H1 (cell line): ENCODE results near the gene YPEL4. TPM values are rescaled to one million over a fixed set of nuclear protein-coding genes. Genes with fewer than 3 reads are reported as not detected.

ENCODE experiments used
- CTCF ChIA-PET: fragments of 300-600 bp; sonication (Branson Sonifier 250); formaldehyde crosslinking; loops from one replicate; lab custom pipeline; 2021; ENCODE audit not compliant: partially characterized antibody; lab: Charles Lee
- POLR2A ChIA-PET: fragments of 300-600 bp; sonication (Branson Sonifier 250); formaldehyde crosslinking; loops from one replicate; lab custom pipeline; 2021; ENCODE audit warnings: inconsistent platforms; ENCODE audit not compliant: partially characterized antibody; lab: Charles Lee
- DNase-seq, 2 experiments: peaks; one replicate each; pipeline versions ENCODE4 v3.0.0 to v3.0.0-alpha.2; 2010 to 2022; ENCODE audit warnings: low spot score in 2 of 2, low read depth in 1 of 2, mixed read lengths in 1 of 2
- FAIRE-seq: peaks from 2 replicates; lab custom pipeline; 2011; peaks lifted over from hg19 to GRCh38; lab: Jason Lieb, UNC
- H2AFZ ChIP-seq: 2 replicates; pipeline ENCODE4 v1.8.1; 2012; ENCODE audit warnings: low read length, inconsistent platforms
- H2AK5ac ChIP-seq: 2 replicates; pipeline ENCODE4 v1.6.1; 2013; ENCODE audit warnings: low read depth, low read length
- H2BK120ac ChIP-seq: replicated peaks from 2 replicates; pipeline ENCODE3; 2013; ENCODE audit warnings: low read depth, low read length, inconsistent platforms
- H2BK12ac ChIP-seq: 2 replicates; pipeline ENCODE4 v1.6.1; 2013; ENCODE audit warnings: low read depth, low read length
- H2BK15ac ChIP-seq: 2 replicates; pipeline ENCODE4 v1.6.1; 2013; ENCODE audit warnings: low read length
- H2BK20ac ChIP-seq: 2 replicates; pipeline ENCODE4 v1.6.1; 2013; ENCODE audit warnings: low read length
- H2BK5ac ChIP-seq: 2 replicates; pipeline ENCODE4 v1.6.1; 2013; ENCODE audit warnings: low read depth, low read length
- H3K14ac ChIP-seq: 2 replicates; pipeline ENCODE4 v1.6.1; 2013; ENCODE audit warnings: inconsistent platforms; ENCODE audit not compliant: insufficient read length
- H3K18ac ChIP-seq: 2 replicates; pipeline ENCODE4 v1.6.1; 2013; ENCODE audit warnings: low read length; ENCODE audit errors: extremely low read depth
- H3K23ac ChIP-seq: 2 replicates; pipeline ENCODE4 v1.6.1; 2013; ENCODE audit warnings: inconsistent platforms; ENCODE audit not compliant: insufficient read length
- H3K23me2 ChIP-seq: 2 replicates; pipeline ENCODE4 v1.6.1; 2013; ENCODE audit warnings: low read depth, low read length
- H3K27ac ChIP-seq: 2 replicates; pipeline ENCODE4 v1.6.1; 2011; ENCODE audit warnings: low read depth, low read length, inconsistent platforms
- H3K27me3 ChIP-seq, 4 experiments: replicated peaks in 1 of 4; 1 replicate in 1 of 4; 2 replicates in 3 of 4; pipeline versions ENCODE4 v1.6.1 to v1.8.1; 2011 to 2013; ENCODE audit warnings: low read length in 3 of 4, mild to moderate bottlenecking in 3 of 4, inconsistent platforms in 2 of 4, mixed read lengths in 2 of 4, moderate library complexity in 1 of 4; ENCODE audit not compliant: control insufficient read depth in 3 of 4, insufficient read depth in 3 of 4; ENCODE audit errors: extremely low read depth in 1 of 4
- H3K36me3 ChIP-seq, 4 experiments: 2 replicates each; pipeline versions ENCODE4 v1.6.1 to v1.8.1; 2011 to 2013; ENCODE audit warnings: mild to moderate bottlenecking in 4 of 4, low read length in 3 of 4, moderate library complexity in 2 of 4, control low read depth in 1 of 4, inconsistent platforms in 1 of 4; ENCODE audit not compliant: insufficient read depth in 4 of 4, control insufficient read depth in 2 of 4
- H3K4ac ChIP-seq: replicated peaks from 2 replicates; pipeline ENCODE3; 2013; ENCODE audit warnings: low read length, low read depth, mixed read lengths, inconsistent platforms; ENCODE audit not compliant: insufficient read length
- H3K4me1 ChIP-seq, 4 experiments: replicated peaks in 1 of 4; 1 replicate in 1 of 4; 2 replicates in 3 of 4; pipeline versions ENCODE4 v1.6.1 to v1.8.1; 2011 to 2013; ENCODE audit warnings: low read length in 3 of 4, inconsistent platforms in 2 of 4, mixed read lengths in 1 of 4; ENCODE audit not compliant: insufficient read depth in 4 of 4, control insufficient read depth in 3 of 4
- H3K4me2 ChIP-seq, 2 experiments: 2 replicates each; pipeline versions ENCODE4 v1.6.1 to v1.8.1; 2011 to 2013; ENCODE audit warnings: low read depth in 2 of 2, low read length in 2 of 2, control low read depth in 1 of 2, inconsistent platforms in 1 of 2, mild to moderate bottlenecking in 1 of 2; ENCODE audit not compliant: insufficient read depth in 1 of 2
- H3K4me3 ChIP-seq, 4 experiments: fragments of 200-600, 300-600 bp in 1 of 4; sonication (generic), shearing (Covaris generic), sonication (Bioruptor Twin) in 1 of 4; 2 replicates each; pipeline versions ENCODE4 v1.5.1 to v1.8.1; 2011 to 2016; ENCODE audit warnings: low read length in 4 of 4, low read depth in 3 of 4, control low read depth in 2 of 4, inconsistent platforms in 2 of 4, mild to moderate bottlenecking in 2 of 4, mixed read lengths in 1 of 4, moderate library complexity in 1 of 4; ENCODE audit not compliant: insufficient read depth in 2 of 4; ENCODE audit errors: extremely low read depth in 1 of 4
- H3K56ac ChIP-seq: replicated peaks from 2 replicates; pipeline ENCODE3; 2013; ENCODE audit warnings: low read depth, mild to moderate bottlenecking, mixed read lengths, low read length, inconsistent platforms; ENCODE audit not compliant: insufficient read length
- H3K79me1 ChIP-seq: 2 replicates; pipeline ENCODE4 v1.6.1; 2013; ENCODE audit warnings: low read depth, low read length, control low read depth
- H3K79me2 ChIP-seq, 2 experiments: 2 replicates each; pipeline versions ENCODE4 v1.6.1 to v1.8.1; 2012 to 2013; ENCODE audit warnings: low read length in 2 of 2, mild to moderate bottlenecking in 2 of 2, inconsistent platforms in 1 of 2; ENCODE audit not compliant: insufficient read depth in 2 of 2, control insufficient read depth in 1 of 2
- H3K9ac ChIP-seq, 4 experiments: replicated peaks in 1 of 4; 1 replicate in 1 of 4; 2 replicates in 3 of 4; pipeline versions ENCODE4 v1.6.1 to v1.8.1; 2011 to 2013; ENCODE audit warnings: low read depth in 3 of 4, low read length in 3 of 4, control low read depth in 2 of 4, mild to moderate bottlenecking in 2 of 4, moderate library complexity in 2 of 4, inconsistent platforms in 1 of 4; ENCODE audit errors: extremely low read depth in 1 of 4
- H3K9me3 ChIP-seq, 2 experiments: 2 replicates each; pipeline versions ENCODE4 v1.6.1 to v1.8.1; 2012 to 2013; ENCODE audit warnings: mild to moderate bottlenecking in 2 of 2, moderate library complexity in 2 of 2, control low read depth in 1 of 2, inconsistent platforms in 1 of 2, low read depth in 1 of 2, low read length in 1 of 2, mixed read lengths in 1 of 2; ENCODE audit not compliant: insufficient read depth in 2 of 2
- H4K20me1 ChIP-seq, 2 experiments: replicated peaks in 1 of 2; 2 replicates each; pipeline versions ENCODE3 to v1.8.1; 2011 to 2013; ENCODE audit warnings: inconsistent platforms in 2 of 2, low read length in 2 of 2, mild to moderate bottlenecking in 1 of 2; ENCODE audit not compliant: insufficient read depth in 2 of 2, control insufficient read depth in 1 of 2
- H4K5ac ChIP-seq: 2 replicates; pipeline ENCODE4 v1.6.1; 2013; ENCODE audit warnings: low read length, low read depth, mixed read lengths, inconsistent platforms; ENCODE audit not compliant: insufficient read length
- H4K8ac ChIP-seq: 2 replicates; pipeline ENCODE4 v1.8.0; 2013; ENCODE audit warnings: mild to moderate bottlenecking, moderate library complexity, low read length, inconsistent platforms; ENCODE audit not compliant: insufficient read depth; ENCODE audit errors: extremely low read depth
- H4K91ac ChIP-seq: replicated peaks from 2 replicates; pipeline ENCODE3; 2013; ENCODE audit warnings: low read length, mixed read lengths, inconsistent platforms; ENCODE audit not compliant: insufficient read length
- BCL11A ChIP-seq, 2 experiments: IDR thresholded peaks; one replicate each; pipeline ENCODE4 v1.6.1; 2011; ENCODE audit warnings: low read depth in 2 of 2, low read length in 2 of 2, mild to moderate bottlenecking in 2 of 2
- CBX5 ChIP-seq: fragments of 300-800, 300-1000 bp; sonication (generic); IDR thresholded peaks from 2 replicates; pipeline ENCODE4 v1.7.1; 2016; ENCODE audit warnings: antibody characterized with exemption, low read length, low read depth
- CTCF ChIP-seq, 3 experiments: IDR thresholded peaks; 1 replicate in 2 of 3; 2 replicates in 1 of 3; pipeline versions ENCODE4 v1.5.1 to v1.6.1; 2011; ENCODE audit warnings: low read length in 3 of 3, mild to moderate bottlenecking in 3 of 3, inconsistent platforms in 2 of 3, low read depth in 1 of 3, moderate library complexity in 1 of 3; ENCODE audit not compliant: insufficient read depth in 1 of 3; ENCODE audit errors: control extremely low read depth in 1 of 3
- GABPA ChIP-seq: IDR thresholded peaks from 2 replicates; pipeline ENCODE4 v1.6.1; 2011; ENCODE audit warnings: mild to moderate bottlenecking, low read length, moderate library complexity, borderline replicate concordance; ENCODE audit not compliant: insufficient read depth
- GTF2F1 ChIP-seq: IDR thresholded peaks from 2 replicates; pipeline ENCODE4 v1.6.1; 2012; ENCODE audit warnings: low read depth, low read length, improper control_type of control experiment, borderline replicate concordance
- MAX ChIP-seq: IDR thresholded peaks from 2 replicates; pipeline ENCODE4 v1.6.1; 2012; ENCODE audit warnings: inconsistent platforms
- RFX5 ChIP-seq: IDR thresholded peaks from 2 replicates; pipeline ENCODE4 v1.6.1; 2011; ENCODE audit warnings: low read depth, low read length, improper control_type of control experiment, borderline replicate concordance
- SP4 ChIP-seq: IDR thresholded peaks from 2 replicates; pipeline ENCODE4 v1.6.1; 2012; ENCODE audit warnings: low read length, inconsistent platforms
- TAF7 ChIP-seq: optimal IDR thresholded peaks from 2 replicates; pipeline ENCODE3; 2011; ENCODE audit warnings: low read depth, mild to moderate bottlenecking, inconsistent platforms, low read length, moderate library complexity, borderline replicate concordance
- TBP ChIP-seq: IDR thresholded peaks from 2 replicates; pipeline ENCODE4 v1.6.1; 2011; ENCODE audit warnings: low read depth, low read length, improper control_type of control experiment
- ZNF274 ChIP-seq: IDR thresholded peaks from 2 replicates; pipeline ENCODE4 v1.7.0; 2012; ENCODE audit warnings: low read length, borderline replicate concordance; ENCODE audit errors: extremely low read depth
- WGBS, 2 experiments: shearing (Covaris generic) in 1 of 2; methylation state at CpG; one replicate each; pipeline versions ENCODE4 v1.1.6 to v1.1.7; 2013 to 2015; ENCODE audit warnings: low lambda C conversion rate in 2 of 2, mixed read lengths in 2 of 2, inconsistent platforms in 1 of 2, low coverage in 1 of 2, missing lambda C conversion rate in 1 of 2; ENCODE audit not compliant: insufficient replicate concordance in 2 of 2, insufficient coverage in 1 of 2, insufficient read length in 1 of 2; ENCODE audit errors: extremely low coverage in 1 of 2, missing lambda C conversion rate in 1 of 2; 5-methylcytosine and 5-hydroxymethylcytosine counted together
- polyA plus RNA-seq, 7 experiments: library from polyadenylated mRNA; depleted of rRNA in 3 of 7; stranded (reverse) in 5 of 7; unstranded in 2 of 7; fragments of >200 nt in 5 of 7; fragments of 200-250 nt in 2 of 7; gene quantifications; 1 replicate in 5 of 7; 2 replicates in 1 of 7; 4 replicates in 1 of 7; pipeline versions ENCODE4 v1.2.1 to v1.2.3, GENCODE V29; 2011 to 2013; ENCODE audit warnings: missing spikeins in 2 of 7, mixed read lengths in 2 of 7
- total RNA-seq: library from RNA; stranded (reverse); fragmentation: NEBNext Ultra II Directional; extraction: Animal tissue kit (Norgen Biotek cat#: 25700); gene quantifications from 2 replicates; pipeline ENCODE4 v1.2.1, GENCODE V29; 2021

The YPEL4 gene
- total and polyA plus RNA-seq, 2 of the 8 experiments (the other 6 are each of a cell fraction or from before 2014, with no cell fraction given) = 0.13 to 0.38 TPM

GRCh38 chr11:57653163-57653562 lies 3.5 kb upstream of the YPEL4 start:
- Histone ChIP-seq H3K27me3 (peaks cover 0 to 4% (median 1%) of the 10 kb centered on the region in 4 experiments; a peak in 5 of 7 replicates), H3K27ac (no peak overlapping the region), H3K4me3 (no peak overlapping the region), H2BK15ac (no peak overlapping the region), H4K20me1 (peaks cover 0 to 2% of the 10 kb centered on the region in 2 experiments), H4K91ac (no peak overlapping the region), H3K14ac (no peak overlapping the region), H2BK20ac (no peak overlapping the region), H2BK120ac (no peak overlapping the region), H3K4me2 (no peak overlapping the region), H4K8ac (no peak overlapping the region), H3K9me3 (no peaks in the 10 kb centered on the region), H2AK5ac (no peak overlapping the region), H3K23ac (no peak overlapping the region), H3K23me2 (peaks cover 23% of the 10 kb centered on the region), H3K9ac (no peak overlapping the region), H3K4me1 (peaks cover 7 to 19% (median 16%) of the 10 kb centered on the region in 4 experiments), H3K4ac (no peak overlapping the region), H3K79me2 (peaks cover 0 to 5% of the 10 kb centered on the region in 2 experiments; a peak in 2 of 4 replicates), H2BK5ac (no peak overlapping the region), H3K79me1 (no peaks in the 10 kb centered on the region), H2AFZ (no peak overlapping the region), H3K56ac (no peak overlapping the region), H2BK12ac (no peak overlapping the region), H3K36me3 (no peaks in the 10 kb centered on the region), H4K5ac (no peak overlapping the region), H3K18ac (no peak overlapping the region)
- DNase-seq (no peak), FAIRE-seq (no peak)
- CTCF ChIA-PET = interaction anchor here (0.6 to 2.8 kb wide), 3 partner anchors 9 to 1533 kb away, joined by 3 to 15 read pairs (median 8); partner anchors contain the start of gene UBE2L6
- 41% methylated on average over 3 of the region's 3 CpGs; no CpG with 5 or more reads in 1 of the 2 experiments for WGBS, 2 experiments
- POLR2A ChIA-PET = interaction anchor here (0.6 to 29.6 kb wide), 10 partner anchors 9 to 311 kb away, joined by 3 to 1546 read pairs (median 6); partner anchors contain the start of genes RTN4RL2, SERPING1, UBE2L6 and YPEL4
- TF ChIP-seq GTF2F1 (no peak), MAX (no peak), ZNF274 (no peak), GABPA (no peak), RFX5 (no peak), CTCF (IDR thresholded peaks at IDR 0.05; ENCODE audit: control extremely low read depth in 1 of 3, insufficient read depth in 1 of 3, low read depth in 1 of 3, low read length in 3 of 3) (no peak), BCL11A (IDR thresholded peaks at IDR 0.05; ENCODE audit: low read depth in 2 of 2, low read length in 2 of 2) (no peak), SP4 (no peak), TBP (no peak), CBX5 (no peak), TAF7 (no peak)
